DMS153 treated with DMSO at 0.1 percent for 48 hours (cell line): ENCODE measurements around the gene DENND1C.
A peak's percentile ranks its signal among the peaks of the same experiment; 100 is the strongest.

Experiments used
- DNase-seq: peaks from one replicate; lab custom pipeline; 2025; ENCODE audit not compliant: unreplicated experiment; lab: John Stamatoyannopoulos, UW

DENND1C gene

DNA sequence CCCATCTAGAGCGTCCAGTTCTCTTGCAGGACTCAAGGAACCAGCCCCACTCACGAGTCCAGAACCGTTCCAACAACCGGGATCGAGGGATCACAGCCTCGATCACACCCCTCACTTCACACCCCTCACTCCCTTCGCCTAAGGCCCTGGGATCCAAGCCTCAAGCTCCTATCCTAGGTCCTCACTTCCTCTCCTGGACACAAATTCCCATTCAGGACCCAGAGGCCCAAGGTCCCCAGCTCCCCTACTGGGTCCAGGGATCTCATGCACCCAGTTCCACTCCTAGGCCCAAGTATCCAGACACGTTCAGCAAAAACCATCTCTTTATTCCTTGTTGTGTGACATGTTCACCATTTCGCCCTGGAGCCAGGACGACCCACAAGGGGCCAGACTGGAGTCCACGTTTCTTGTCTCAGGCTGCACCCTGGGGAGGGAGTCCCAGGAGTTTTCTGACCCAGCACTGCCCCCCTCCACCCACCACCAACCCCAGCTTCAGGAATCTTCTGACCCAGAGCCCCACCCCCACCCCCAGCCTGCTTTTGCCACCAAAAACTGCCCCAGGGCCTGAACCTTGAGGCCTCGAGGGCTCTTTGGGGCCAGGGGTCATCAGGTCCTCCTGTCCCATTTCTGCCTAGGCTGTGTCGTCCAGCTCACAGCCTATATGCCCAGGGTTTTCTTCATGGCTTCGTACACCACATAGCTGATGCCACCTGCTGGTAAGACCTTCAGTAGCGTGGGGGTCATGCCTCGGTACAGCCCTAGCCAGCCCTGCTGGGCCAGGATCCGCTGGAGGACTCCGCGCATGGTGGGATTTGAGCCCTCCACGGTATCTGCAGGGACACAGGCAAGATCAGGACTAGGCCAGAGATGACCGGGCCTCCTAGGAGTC is 55.6 kb downstream of the DENND1C start:
- DNase-seq = peak; percentile 18

DNA sequence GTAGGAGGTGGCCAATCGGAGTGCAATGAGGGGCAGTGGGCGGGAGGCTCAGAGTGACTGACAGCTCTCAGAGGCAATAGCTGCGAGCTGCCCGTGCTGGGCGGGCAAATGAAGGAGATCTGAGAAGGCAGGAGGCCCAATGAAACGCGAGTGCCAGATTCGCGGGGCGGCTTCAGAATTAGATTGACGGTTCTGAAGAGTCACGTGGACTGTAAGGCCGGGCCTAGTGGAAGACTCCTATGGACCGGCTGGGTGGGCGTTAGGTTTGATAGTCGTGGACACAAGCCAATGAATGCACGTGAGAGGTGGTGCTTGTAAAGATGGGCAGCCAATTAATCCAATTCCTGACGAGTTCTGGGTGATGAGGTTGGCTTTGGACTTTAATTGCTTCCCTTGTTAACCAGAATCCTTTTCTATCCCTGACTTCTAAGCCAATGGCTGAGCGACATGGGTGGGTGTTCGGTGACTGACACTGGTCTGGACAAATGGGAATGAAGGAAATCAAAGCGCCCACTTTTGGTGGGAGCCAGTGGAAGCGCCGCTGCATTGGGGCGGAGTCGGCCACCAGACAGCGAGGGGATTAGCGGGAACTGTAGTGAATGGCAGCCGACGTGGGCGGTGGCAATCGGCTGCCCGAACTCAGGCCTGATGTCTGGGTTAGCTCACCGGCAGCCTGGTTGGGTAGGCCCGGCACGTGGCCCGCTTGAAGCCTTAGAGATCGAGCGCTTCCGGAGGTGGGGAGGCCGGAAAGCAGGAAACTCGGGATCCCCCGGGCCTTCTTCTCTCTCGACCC is 56.5 kb downstream of the DENND1C start:
- peak; percentile 100 for DNase-seq

DNA sequence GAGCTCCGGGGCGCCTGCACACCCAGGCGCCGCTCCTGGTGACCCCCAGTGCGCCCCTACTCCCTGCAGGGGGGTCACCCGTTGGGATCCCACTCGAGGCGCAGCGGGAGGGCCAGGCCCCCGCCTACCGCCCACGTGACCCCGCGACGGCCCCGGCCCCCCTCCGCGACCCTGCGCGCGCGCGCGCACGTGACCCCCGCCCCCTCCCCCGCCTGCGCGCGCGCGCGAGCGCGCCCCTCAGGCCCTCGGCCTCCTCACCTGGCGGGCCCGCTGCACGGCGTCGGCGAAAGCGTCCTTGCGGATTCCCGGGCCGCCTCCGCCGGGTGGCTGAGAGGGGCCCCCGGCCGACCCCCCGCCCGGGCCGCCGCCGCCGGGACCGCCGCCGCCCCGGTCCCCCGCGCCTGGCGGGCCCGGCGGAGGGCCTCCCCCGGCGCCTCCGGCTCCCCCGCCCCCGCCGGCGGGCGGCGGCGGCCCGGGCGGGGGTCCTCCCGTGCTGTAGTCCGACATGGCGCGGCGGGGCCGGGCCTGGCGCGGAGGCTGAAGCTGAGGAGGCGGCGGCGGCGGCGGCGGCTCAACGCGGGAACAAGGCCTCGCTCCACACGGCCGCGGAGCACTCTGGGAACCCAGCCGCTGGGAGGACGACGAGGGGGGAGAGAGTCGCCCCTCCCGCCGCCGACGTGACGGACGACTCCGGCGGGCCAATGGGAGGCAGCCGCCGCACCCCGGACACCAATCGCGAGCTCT is 57.2 kb downstream of the DENND1C start, which contains the start of gene KHSRP:
Gene KHSRP (minus strand): TSS at position 617 of the 744 bp plus-strand sequence. CDS start 110 bp downstream, at position 507.
- no peak for DNase-seq

DNA sequence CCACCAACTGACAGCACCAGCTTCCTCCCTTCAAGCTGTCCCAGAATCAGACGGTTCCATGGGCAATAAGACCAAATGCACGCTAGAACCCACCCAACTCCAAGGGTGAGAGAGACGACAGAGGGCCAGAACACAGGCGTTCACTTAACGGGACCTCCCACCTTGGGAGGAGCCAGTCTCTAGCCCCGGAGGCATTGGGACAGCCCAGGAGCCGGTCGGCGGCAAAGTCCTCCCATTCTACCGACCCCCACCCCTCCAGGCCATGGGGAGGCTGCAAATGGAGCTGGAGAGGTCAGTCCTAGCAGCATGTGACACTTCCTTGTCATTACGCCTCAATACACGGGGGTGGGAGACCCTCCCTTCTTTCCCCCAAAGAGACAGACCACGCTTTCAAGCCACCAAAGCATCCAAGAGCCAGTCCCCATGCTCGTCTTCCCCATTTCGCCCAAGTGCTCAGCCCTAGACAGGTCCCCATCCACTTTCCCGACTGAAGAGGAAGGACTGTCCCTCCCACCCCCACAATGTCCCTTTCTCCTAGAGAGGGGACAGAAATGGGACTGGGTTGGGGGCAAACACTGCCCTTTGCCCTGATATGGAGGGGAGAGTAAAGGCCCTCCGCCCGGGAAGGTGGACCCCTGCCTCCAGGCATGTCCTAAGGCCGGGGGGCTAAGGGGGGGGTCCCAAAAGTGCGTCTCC is 57.9 kb downstream of the DENND1C start:
- no peak for DNase-seq

DNA sequence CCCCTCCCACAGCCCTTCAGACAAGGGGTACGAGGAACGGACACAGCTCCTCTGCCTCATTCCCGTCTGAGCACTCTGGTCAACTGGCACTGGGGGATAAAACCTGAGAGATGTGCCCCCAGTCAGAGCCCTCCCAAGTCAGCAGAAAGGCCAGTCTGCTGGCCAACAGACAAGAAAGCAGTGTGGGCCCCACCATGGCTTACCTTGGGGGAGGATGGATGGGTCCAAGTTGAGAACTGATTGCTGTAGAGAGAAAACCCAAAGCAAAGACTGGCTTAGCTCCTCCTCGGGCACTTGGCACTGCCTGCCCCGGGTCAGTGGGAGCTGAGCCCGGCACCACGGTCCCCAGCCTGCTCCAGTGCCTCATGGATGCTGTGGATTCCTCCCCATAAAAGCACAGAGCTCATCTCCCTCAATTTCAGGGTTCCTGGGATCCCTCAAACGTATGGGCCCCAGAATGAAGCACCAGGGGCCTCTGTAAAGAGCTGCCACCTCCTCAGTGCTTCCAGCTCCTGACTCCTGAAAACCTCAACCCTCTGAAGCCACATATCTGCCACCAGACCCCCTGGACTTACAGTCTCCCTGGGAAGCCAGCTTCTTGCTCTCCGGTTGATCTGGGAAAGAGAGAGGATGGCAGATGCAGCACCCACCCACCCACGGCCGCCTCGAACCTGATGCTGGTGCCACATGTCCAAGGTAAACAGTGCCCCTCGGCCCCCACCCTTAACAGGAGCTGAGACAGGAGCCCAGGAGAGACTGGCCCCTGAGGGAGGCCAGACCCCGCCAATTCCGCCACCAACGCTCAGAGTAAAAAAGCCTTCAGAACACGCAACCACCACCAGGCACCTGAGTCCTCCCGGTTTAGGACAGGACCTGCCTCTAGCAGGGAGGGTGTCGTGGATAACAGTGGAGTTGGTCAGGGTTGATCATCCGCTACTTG is 60.2 kb downstream of the DENND1C start:
- DNase-seq = no peak

DNA sequence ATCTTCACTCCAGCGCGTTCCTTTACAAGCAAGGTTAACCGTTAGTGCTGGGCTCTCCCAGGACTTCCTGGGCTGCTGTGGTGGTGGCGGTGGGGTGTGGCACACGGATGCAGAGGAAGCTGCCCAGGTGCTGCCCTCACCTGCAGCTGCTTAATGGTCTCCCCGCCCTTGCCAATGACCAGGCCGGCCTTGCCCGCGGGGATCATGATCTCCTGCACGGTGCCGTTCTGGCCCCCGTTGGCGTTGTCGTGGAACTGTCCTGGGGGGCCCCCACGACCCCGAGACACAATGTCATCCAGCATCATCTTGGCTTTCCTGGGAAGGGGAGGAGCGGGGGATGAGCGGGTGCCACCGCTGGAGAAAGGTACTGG is 63.0 kb downstream of the DENND1C start:
- DNase-seq = no peak

DNA sequence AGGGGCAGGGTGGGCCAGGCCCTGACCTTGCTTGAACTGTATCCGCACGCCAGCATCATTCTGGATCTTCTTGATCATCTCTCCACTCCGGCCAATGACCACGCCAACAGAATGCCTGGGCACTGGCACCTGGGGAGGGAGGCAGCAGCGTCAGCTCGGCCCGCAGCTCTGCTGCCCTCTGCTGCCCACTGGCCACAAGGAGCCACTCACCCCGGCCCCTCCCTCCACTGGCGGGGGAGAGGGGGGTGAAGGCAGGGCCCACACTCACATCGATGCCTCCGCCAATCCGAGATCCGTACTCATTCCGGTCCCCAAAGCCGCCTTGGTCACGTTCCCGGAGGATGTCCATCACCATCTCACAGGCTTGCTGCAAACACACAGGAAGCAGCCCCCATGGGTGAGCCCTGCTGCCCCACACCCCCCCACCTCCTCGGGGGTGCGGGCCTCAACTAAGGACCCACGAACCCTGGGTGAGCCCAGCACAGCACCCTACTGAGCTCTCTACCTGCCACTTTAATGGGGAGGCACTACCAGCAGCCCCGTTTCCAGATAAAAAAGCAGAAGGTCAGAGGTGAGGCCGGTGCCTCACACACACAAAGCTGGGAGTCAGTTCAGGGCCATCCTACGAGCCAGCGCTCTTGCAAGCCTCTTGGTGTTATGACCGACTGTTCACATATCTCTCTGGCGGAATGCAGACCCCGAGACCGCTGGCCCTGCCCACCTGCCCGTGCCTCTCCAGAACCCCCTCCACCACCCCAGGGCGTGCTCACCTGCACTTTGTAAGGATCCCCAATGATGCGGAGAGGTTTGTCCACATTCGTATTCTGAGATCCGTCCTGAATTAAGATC is 63.6 kb downstream of the DENND1C start:
- DNase-seq = no peak
